IMR-90 (cell line): ENCODE results near the gene EHD4. TPM values are rescaled to one million over a fixed set of nuclear protein-coding genes. Genes with fewer than 3 reads are reported as not detected.

ENCODE experiments used
- ATAC-seq: fragments of 200-7000 bp; cut with Tn5 transposase; 2 replicates; pipeline ENCODE4 v1.9.1; 2020; ENCODE audit warnings: low read depth, mild to moderate bottlenecking, moderate library complexity
- BruUV-seq: library from RNA; stranded (reverse); fragments of 400-500 nt; replicated peaks from 2 replicates; lab custom pipeline; 2021; lab: Mats Ljungman, UMichigan
- CTCF ChIA-PET: fragments of 300-600 bp; formaldehyde crosslinking; extraction: SDS; loops from one replicate; lab custom pipeline; 2021; ENCODE audit warnings: antibody characterized with exemption; lab: Yijun Ruan, JAX
- POLR2A ChIA-PET: fragments of 300-600 bp; sonication (Branson Sonifier 250); formaldehyde crosslinking; loops from one replicate; lab custom pipeline; 2022; ENCODE audit warnings: antibody characterized with exemption; ENCODE audit not compliant: unreplicated experiment; lab: Charles Lee
- DNase-seq: peaks from one replicate; pipeline ENCODE4 v3.0.0; 2013
- H2AFZ ChIP-seq: replicated peaks from 2 replicates; pipeline ENCODE3; 2013; ENCODE audit warnings: low read length, mild to moderate bottlenecking; ENCODE audit not compliant: poor library complexity
- H2AK5ac ChIP-seq: 2 replicates; pipeline ENCODE4 v1.6.1; 2013; ENCODE audit warnings: low read depth, low read length, inconsistent platforms
- H2AK9ac ChIP-seq: replicated peaks from 2 replicates; pipeline ENCODE3; 2013; ENCODE audit warnings: mild to moderate bottlenecking, low read depth, low read length, moderate library complexity; ENCODE audit not compliant: poor library complexity
- H2BK120ac ChIP-seq: 2 replicates; pipeline ENCODE4 v1.6.1; 2013; ENCODE audit warnings: low read depth, low read length, inconsistent platforms
- H2BK15ac ChIP-seq: 3 replicates; pipeline ENCODE4 v1.6.1; 2013; ENCODE audit warnings: low read depth, low read length, inconsistent platforms
- H2BK20ac ChIP-seq: 2 replicates; pipeline ENCODE4 v1.6.1; 2013; ENCODE audit warnings: low read depth, mild to moderate bottlenecking, inconsistent platforms, low read length, moderate library complexity
- H2BK5ac ChIP-seq: 2 replicates; pipeline ENCODE4 v1.6.1; 2013; ENCODE audit warnings: mild to moderate bottlenecking, low read depth, low read length, inconsistent platforms; ENCODE audit not compliant: poor library complexity, severe bottlenecking
- H3K14ac ChIP-seq: replicated peaks from 2 replicates; pipeline ENCODE4 v1.6.1; 2013; ENCODE audit warnings: low read depth, low read length, inconsistent platforms
- H3K18ac ChIP-seq: 2 replicates; pipeline ENCODE4 v1.6.1; 2013; ENCODE audit warnings: low read depth, low read length, control low read depth
- H3K23ac ChIP-seq: 2 replicates; pipeline ENCODE4 v1.6.1; 2013; ENCODE audit warnings: low read depth, low read length, inconsistent platforms
- H3K27ac ChIP-seq: 2 replicates; pipeline ENCODE4 v1.5.1; 2013; ENCODE audit warnings: mild to moderate bottlenecking, control low read depth, low read length; ENCODE audit not compliant: insufficient read depth
- H3K27me3 ChIP-seq: 2 replicates; pipeline ENCODE4 v1.6.1; 2013; ENCODE audit warnings: low read length; ENCODE audit not compliant: control insufficient read depth, insufficient read depth
- H3K36me3 ChIP-seq: 2 replicates; pipeline ENCODE4 v1.6.1; 2013; ENCODE audit warnings: low read length, mixed read lengths; ENCODE audit not compliant: control insufficient read depth, insufficient read depth
- H3K4ac ChIP-seq: 2 replicates; pipeline ENCODE4 v1.6.1; 2013; ENCODE audit warnings: low read depth, low read length, inconsistent platforms
- H3K4me1 ChIP-seq: 2 replicates; pipeline ENCODE4 v1.6.1; 2013; ENCODE audit warnings: low read length, mixed read lengths; ENCODE audit not compliant: control insufficient read depth, insufficient read depth
- H3K4me2 ChIP-seq: 2 replicates; pipeline ENCODE4 v1.6.1; 2013; ENCODE audit warnings: low read depth, mild to moderate bottlenecking, control low read depth, low read length, moderate library complexity
- H3K4me3 ChIP-seq: 2 replicates; pipeline ENCODE4 v1.5.1; 2013; ENCODE audit warnings: low read depth, mild to moderate bottlenecking, control low read depth, low read length, moderate library complexity; ENCODE audit not compliant: insufficient read depth
- H3K56ac ChIP-seq: 2 replicates; pipeline ENCODE4 v1.6.1; 2013; ENCODE audit warnings: low read length, inconsistent platforms; ENCODE audit not compliant: insufficient read depth; ENCODE audit errors: extremely low read depth
- H3K79me1 ChIP-seq, 2 experiments: 2 replicates each; pipeline ENCODE4 v1.6.1; 2013; ENCODE audit warnings: low read length in 2 of 2, inconsistent platforms in 1 of 2, low read depth in 1 of 2
- H3K9ac ChIP-seq: 2 replicates; pipeline ENCODE4 v1.6.1; 2013; ENCODE audit warnings: low read depth, low read length, control low read depth
- H3K9me1 ChIP-seq: 2 replicates; pipeline ENCODE4 v1.6.1; 2013; ENCODE audit warnings: low read length, inconsistent platforms; ENCODE audit not compliant: insufficient read depth
- H3K9me3 ChIP-seq: 2 replicates; pipeline ENCODE4 v1.6.1; 2013; ENCODE audit warnings: low read length; ENCODE audit not compliant: control insufficient read depth, insufficient read depth
- H4K20me1 ChIP-seq: 2 replicates; pipeline ENCODE4 v1.6.1; 2013; ENCODE audit warnings: low read length, inconsistent platforms; ENCODE audit not compliant: insufficient read depth
- H4K5ac ChIP-seq: 2 replicates; pipeline ENCODE4 v1.6.1; 2013; ENCODE audit warnings: mild to moderate bottlenecking, low read depth, low read length, control low read depth
- H4K8ac ChIP-seq, 2 experiments: 2 replicates each; pipeline ENCODE4 v1.6.1; 2013; ENCODE audit warnings: low read depth in 2 of 2, low read length in 2 of 2, control low read depth in 1 of 2, inconsistent platforms in 1 of 2
- H4K91ac ChIP-seq: 2 replicates; pipeline ENCODE4 v1.6.1; 2013; ENCODE audit warnings: low read depth, low read length, inconsistent platforms; ENCODE audit not compliant: insufficient read depth
- BHLHE40 ChIP-seq: fragments of 150-350 bp; IDR thresholded peaks from 2 replicates; pipeline ENCODE4 v1.6.1; 2016; ENCODE audit warnings: mild to moderate bottlenecking, low read depth, low read length
- CTCF ChIP-seq: conservative IDR thresholded peaks from 2 replicates; pipeline ENCODE4 v1.5.1; 2012; ENCODE audit warnings: mild to moderate bottlenecking, low read depth, low read length, improper control_type of control experiment
- ELK1 ChIP-seq: fragments of 150-350 bp; IDR thresholded peaks from 2 replicates; pipeline ENCODE4 v1.6.1; 2016; ENCODE audit warnings: low read depth, mild to moderate bottlenecking, low read length, moderate library complexity, borderline replicate concordance
- FOS ChIP-seq: fragments of 150-350 bp; IDR thresholded peaks from 2 replicates; pipeline ENCODE4 v1.6.1; 2016; ENCODE audit warnings: low read depth, low read length
- MAFK ChIP-seq: IDR thresholded peaks from 2 replicates; pipeline ENCODE4 v1.6.1; 2012; ENCODE audit warnings: low read depth, low read length, improper control_type of control experiment
- MAZ ChIP-seq: IDR thresholded peaks from 2 replicates; pipeline ENCODE4 v1.6.1; 2012; ENCODE audit warnings: low read depth, mild to moderate bottlenecking, low read length, improper control_type of control experiment, moderate library complexity, borderline replicate concordance
- MXI1 ChIP-seq: IDR thresholded peaks from 2 replicates; pipeline ENCODE4 v1.6.1; 2012; ENCODE audit warnings: low read depth, mild to moderate bottlenecking, low read length, moderate library complexity, borderline replicate concordance
- NFE2L2 ChIP-seq: fragments of 150-350 bp; IDR thresholded peaks from 2 replicates; pipeline ENCODE4 v1.6.1; 2016; ENCODE audit warnings: low read depth, mild to moderate bottlenecking, low read length
- POLR2A ChIP-seq: IDR thresholded peaks from 2 replicates; pipeline ENCODE4 v1.6.1; 2012; ENCODE audit warnings: mild to moderate bottlenecking, low read depth, low read length
- RAD21 ChIP-seq: IDR thresholded peaks from 2 replicates; pipeline ENCODE4 v1.6.1; 2012; ENCODE audit warnings: low read length, improper control_type of control experiment
- RCOR1 ChIP-seq: IDR thresholded peaks from 2 replicates; pipeline ENCODE4 v1.6.1; 2012; ENCODE audit warnings: mild to moderate bottlenecking, low read length, improper control_type of control experiment; ENCODE audit not compliant: insufficient replicate concordance
- RFX5 ChIP-seq: IDR thresholded peaks from 2 replicates; pipeline ENCODE4 v1.8.0; 2012; ENCODE audit warnings: low read depth, mild to moderate bottlenecking, low read length, moderate library complexity
- SMC3 ChIP-seq: fragments of 150-350 bp; IDR thresholded peaks from 2 replicates; pipeline ENCODE4 v1.6.1; 2016; ENCODE audit warnings: low read depth, mild to moderate bottlenecking, antibody characterized with exemption, low read length, moderate library complexity
- USF2 ChIP-seq: fragments of 150-350 bp; IDR thresholded peaks from 2 replicates; pipeline ENCODE4 v1.6.1; 2017; ENCODE audit warnings: mild to moderate bottlenecking, antibody characterized with exemption, low read length, low read depth
- WGBS, 2 experiments: methylation state at CpG; one replicate each; pipeline versions ENCODE4 v1.1.5 to v1.1.7; 2013; ENCODE audit warnings: missing lambda C conversion rate in 2 of 2; ENCODE audit not compliant: insufficient read length in 1 of 2; ENCODE audit errors: extremely low coverage in 2 of 2; 5-methylcytosine and 5-hydroxymethylcytosine counted together
- dilution Hi-C: fragments of 300-500 bp; cut with HindIII; formaldehyde crosslinking; loops from one replicate; pipeline ENCODE4 v1.14.3; 2018; ENCODE audit warnings: low sequenced_read_pairs; ENCODE audit not compliant: unreplicated experiment
- in situ Hi-C: fragments of 300-500 bp; cut with MboI; formaldehyde crosslinking; loops from 3 replicates; pipeline ENCODE4 v1.14.3; 2019; ENCODE audit warnings: low sequenced_read_pairs, inconsistent platforms, mixed read lengths
- intact Hi-C: fragments of 100-400 bp; cut with micrococcal nuclease; formaldehyde crosslinking; loops from 2 replicates; pipeline ENCODE4 v1.10.0; 2022
- polyA plus RNA-seq, 3 experiments: library from polyadenylated mRNA; depleted of rRNA; stranded (reverse); fragments of >200 nt; gene quantifications; 2 replicates each; pipeline ENCODE4 v1.2.3, GENCODE V29; 2012; ENCODE audit warnings: low replicate concordance in 1 of 3
- total RNA-seq: library from RNA; depleted of rRNA; stranded (reverse); fragments of >200 nt; gene quantifications from 2 replicates; pipeline ENCODE4 v1.2.3, GENCODE V29; 2012

EHD4 gene
- total and polyA plus RNA-seq, 2 of the 4 experiments (the other 2 are of a cell fraction), result 21.0 to 29.0 TPM

GRCh38 chr15:41869770-41870688 lies 102.3 kb downstream of the EHD4 start:
- in situ Hi-C loops, result no loop called here
- peak overlapping the region; percentile 28 for H2AFZ ChIP-seq
- no peaks in the 10 kb centered on the region for H3K36me3 ChIP-seq
- 0 out of 2 replicates have a peak, but pooled peaks cover 2% of the 10 kb centered on the region for H3K9me1 ChIP-seq
- H3K4me2 ChIP-seq, result no peak overlapping the region
- intact Hi-C loops, result no loop called here
- ATAC-seq, result no peak
- no peak overlapping the region for H2BK120ac ChIP-seq
- dilution Hi-C loops, result no loop called here
- H3K14ac ChIP-seq, result no peak overlapping the region
- WGBS, 2 experiments, result 82% methylated on average over 24 of the region's 42 CpGs; no CpG with 5 or more reads in 1 of the 2 experiments
- peak overlapping the region; percentile 12; the same call in 1 of the 2 replicates for H2AK5ac ChIP-seq
- H3K4me1 ChIP-seq, result peaks cover 2% of the 10 kb centered on the region; the same call in 1 of the 2 replicates
- DNase-seq, result no peak
- no peak overlapping the region for H2BK5ac ChIP-seq
- no peak overlapping the region for H3K4me3 ChIP-seq
- H3K9me3 ChIP-seq, result no peaks in the 10 kb centered on the region
- H2BK15ac ChIP-seq, result no peak overlapping the region
- H4K20me1 ChIP-seq, result peaks cover 3% of the 10 kb centered on the region; the same call in 1 of the 2 replicates
- H3K27ac ChIP-seq, result no peak overlapping the region
- no peak overlapping the region for H2AK9ac ChIP-seq
- ChIA-PET CTCF (no interaction called here), POLR2A (no interaction called here)
- no peak overlapping the region for H3K4ac ChIP-seq
- no peak overlapping the region; the same call in 1 of the 2 replicates for H2BK20ac ChIP-seq
- H3K18ac ChIP-seq, result no peak overlapping the region
- peaks cover 11% of the 10 kb centered on the region; the same call in 1 of the 2 replicates for H3K27me3 ChIP-seq
- H4K5ac ChIP-seq, result no peak overlapping the region
- H3K23ac ChIP-seq, result no peak overlapping the region
- H3K56ac ChIP-seq, result no peak overlapping the region
- no peak overlapping the region for H4K91ac ChIP-seq
- H3K79me1 ChIP-seq, result no peaks in the 10 kb centered on the region
- BruUV-seq, result no TSS peak
- H3K9ac ChIP-seq, result no peak overlapping the region
- H4K8ac ChIP-seq, result no peak overlapping the region
- no peak for TF ChIP-seq ELK1
- TF ChIP-seq RCOR1, result no peak
- no peak for TF ChIP-seq RFX5
- TF ChIP-seq USF2, result no peak
- TF ChIP-seq MXI1, result no peak
- TF ChIP-seq FOS, result no peak
- TF ChIP-seq SMC3, result no peak
- no peak for TF ChIP-seq RAD21
- TF ChIP-seq BHLHE40, result no peak
- no peak for TF ChIP-seq MAFK
- TF ChIP-seq NFE2L2, result no peak
- no peak for TF ChIP-seq CTCF
- TF ChIP-seq POLR2A, result no peak
- no peak for TF ChIP-seq MAZ
